OCI-M1 (cell line): ENCODE measurements around the gene VILL.
"Not testable (repeated sequence)": the region's sequence is repeated elsewhere in the genome, so short reads cannot be mapped to it uniquely, and the experiment has no call there.

Source experiments
- DNase-seq: peaks from one replicate; lab custom pipeline; 2025; lab: John Stamatoyannopoulos, UW

Gene VILL

GRCh38 chr3:37963635-37964034 is 27.0 kb upstream of the VILL start:
- DNase-seq: no peak

DNA sequence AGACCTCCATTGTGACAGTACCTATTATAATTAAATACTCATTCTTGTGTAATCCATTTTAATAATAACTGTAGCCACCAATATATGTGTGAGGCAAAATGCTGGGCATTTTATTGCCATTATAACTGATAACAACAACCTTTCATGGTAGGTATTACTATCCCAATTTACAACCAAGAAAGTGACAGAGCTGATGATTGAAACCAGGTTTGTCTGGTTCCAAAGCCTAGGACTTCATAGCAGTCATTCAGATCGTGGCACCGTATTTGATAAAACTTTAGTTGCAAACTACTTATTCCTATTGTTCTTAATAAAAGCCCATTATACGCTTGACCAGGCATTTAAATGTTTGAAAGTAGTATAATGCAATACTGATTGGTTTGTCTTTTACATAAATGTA is 26.4 kb upstream of the VILL start:
- DNase-seq: no peak

DNA sequence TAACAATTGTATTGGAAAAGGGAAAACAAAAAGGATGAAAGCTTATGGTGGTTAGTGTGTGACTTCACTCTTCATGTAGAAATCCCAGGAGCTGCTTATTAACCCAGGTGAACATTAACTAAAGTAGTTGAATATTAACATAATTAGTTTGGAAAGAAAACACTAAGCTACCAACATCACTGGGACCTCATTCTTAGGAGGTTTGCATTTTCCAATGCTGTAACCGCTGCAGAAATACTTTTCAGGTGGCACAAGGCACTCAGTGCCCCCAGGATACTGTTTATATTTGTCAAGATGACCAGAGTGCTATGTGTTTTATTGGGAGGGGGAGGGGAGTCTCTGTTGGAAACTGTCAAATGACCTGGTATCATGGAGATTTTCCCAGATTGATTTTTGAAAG is 25.9 kb upstream of the VILL start:
- no peak for DNase-seq

DNA sequence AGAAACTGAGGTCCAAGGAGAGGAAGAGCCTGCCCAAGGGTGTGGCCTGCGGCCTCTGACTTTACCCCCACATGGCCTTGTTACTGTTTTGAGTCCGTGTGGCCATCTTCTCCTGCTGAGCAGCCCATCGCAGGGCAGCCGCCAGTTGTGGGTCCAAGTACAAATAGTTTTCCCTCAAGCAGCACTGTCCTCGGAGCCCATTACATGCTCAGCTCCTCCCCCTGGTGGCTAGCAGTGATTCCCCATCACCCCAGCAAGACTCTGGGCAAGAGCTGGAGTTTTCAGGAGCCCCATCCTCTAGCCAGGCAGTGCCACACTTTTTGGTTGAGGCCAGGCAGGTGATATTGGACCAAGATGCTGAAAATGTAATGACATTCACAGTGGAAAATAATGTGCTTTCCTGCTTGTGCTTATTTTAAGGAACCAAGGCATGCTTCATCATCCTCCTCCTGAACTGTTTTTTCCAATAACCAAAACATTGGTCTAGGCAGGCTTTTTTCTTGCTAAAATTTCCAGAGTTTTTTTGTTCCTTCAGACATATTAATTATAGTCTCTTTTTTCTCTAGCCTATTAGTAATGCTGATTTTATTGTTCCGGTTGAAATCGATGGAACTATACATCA is 23.2 kb upstream of the VILL start:
- DNase-seq: peak; percentile 55

GRCh38 chr3:37968199-37968598 is 22.4 kb upstream of the VILL start:
- no peak for DNase-seq

DNA sequence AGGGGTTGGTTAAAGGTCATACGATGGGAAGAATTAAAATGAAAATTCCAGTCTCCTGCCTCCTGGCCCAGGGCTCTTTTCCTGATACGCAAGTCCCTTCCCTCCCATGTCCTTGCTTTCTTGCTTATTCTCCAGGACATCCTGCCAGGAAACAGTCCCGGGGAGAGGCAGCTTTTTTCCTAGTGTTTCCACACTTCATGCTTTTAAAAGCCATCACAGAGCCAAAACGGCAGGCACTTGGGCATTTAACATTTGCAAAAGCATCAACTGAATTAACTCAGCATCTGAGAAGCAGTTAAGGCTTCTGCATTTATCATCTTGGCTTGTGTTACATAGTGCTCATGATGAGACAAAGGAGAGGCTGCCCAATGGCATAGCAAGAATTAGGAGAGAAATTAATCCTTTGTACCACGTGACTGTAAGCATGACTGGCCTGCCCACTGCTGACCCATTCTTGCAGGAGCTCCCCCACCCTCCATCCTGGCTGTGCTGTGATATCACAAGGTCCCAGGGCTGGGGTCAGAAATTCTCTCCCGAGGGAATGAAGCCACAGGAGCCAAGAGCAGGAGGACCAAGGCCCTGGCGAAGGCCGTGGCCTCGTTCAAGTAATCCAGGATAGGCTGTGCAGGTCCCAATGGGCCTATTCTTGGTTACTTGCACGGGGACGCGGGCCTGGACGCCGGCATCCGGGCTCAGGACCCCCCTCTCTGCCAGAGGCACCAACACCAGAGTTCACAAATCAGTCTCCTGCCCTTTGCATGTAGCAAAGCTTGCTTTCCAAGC is 21.6 kb upstream of the VILL start:
- DNase-seq: no peak

GRCh38 chr3:37969596-37970100 is 20.9 kb upstream of the VILL start:
- no peak for DNase-seq

DNA sequence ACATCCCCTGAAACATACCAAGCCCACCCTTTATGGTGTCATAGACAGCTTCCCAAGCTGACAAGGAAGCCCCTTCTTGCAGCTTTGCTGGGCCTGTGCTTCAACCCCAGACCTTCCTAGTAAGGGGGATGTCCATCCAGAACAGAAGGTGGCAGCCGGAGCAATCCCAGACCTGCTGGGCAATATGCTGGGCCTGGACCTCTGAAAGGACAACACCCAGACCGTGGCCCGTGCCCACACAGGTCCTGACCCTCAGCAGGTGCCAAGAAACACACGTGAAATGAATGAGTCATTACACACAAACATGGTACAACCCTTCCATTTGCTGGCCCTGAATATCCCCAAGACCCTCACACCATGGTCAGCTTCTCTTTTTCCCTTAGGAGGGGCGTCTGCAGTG is 19.8 kb upstream of the VILL start:
- no peak for DNase-seq

- no peak for DNase-seq
These were observed 19.1 kb upstream of the VILL start for GRCh38 chr3:37971467-37971866.

DNA sequence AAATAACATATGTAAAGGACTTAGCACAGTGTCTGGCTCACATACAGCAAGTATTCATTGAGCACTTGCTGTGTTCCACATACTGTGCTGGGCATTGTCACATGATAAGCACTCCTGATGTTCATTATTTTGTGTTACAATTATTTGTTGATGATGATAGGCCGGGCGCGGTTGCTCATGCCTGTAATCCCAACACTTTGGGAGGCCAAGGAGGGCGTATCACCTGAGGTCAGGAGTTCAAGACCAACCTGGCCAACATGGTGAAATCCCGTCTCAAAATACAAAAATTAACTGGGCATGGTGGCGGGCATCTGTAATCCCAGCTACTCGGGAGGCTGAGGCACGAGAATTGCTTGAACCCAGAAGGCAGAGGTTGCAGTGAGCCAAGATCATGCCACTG is 18.5 kb upstream of the VILL start:
- not testable (repeated sequence) for DNase-seq

- DNase-seq: no peak
These were observed 17.1 kb upstream of the VILL start for GRCh38 chr3:37973246-37974054.

GRCh38 chr3:37974121-37975083 is 16.2 kb upstream of the VILL start:
- DNase-seq: peak; percentile 79

DNA sequence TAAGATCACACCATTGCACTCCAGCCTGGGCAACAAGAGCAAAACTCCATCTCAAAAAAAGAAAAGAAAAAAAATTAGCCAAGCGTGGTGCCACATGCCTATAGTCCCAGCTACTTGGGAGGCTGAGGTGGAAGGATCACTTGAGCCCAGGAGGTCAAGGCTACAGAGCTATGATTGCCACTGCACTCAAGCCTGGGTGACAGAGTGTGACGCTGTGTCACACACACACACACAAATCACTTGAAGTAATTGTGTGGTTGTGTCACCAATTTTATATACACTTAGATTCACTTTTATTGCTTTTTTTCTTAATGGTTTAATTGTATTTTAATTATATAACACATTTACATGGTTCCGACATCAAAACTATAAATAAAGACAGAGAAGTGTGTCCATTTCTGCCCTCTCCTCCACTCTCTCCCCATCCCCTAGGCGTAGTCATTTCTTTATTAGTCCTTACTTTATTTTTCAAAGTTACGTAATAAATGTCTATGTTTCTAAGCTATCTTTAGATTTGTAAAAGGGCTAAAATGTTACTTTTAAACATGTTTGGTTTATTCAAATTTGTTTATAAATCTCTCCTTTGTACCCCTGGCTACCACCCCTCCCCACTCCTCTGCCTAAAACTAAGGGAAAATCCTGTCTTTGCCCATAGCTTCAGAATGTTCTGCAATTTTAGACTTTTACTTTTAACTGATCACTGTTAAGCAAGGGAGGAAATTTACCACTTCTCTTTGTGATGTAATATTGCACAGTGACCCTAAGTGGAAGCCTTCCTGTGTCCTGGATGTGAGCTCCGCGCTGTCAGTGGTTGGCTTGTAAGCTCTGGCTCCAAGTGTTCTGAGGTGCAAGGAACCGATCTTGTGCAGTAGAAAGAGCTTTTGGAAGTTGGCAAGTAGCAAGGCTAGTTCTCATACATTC is 10.8 kb upstream of the VILL start:
- DNase-seq: no peak

- DNase-seq: no peak
These were observed 9.9 kb upstream of the VILL start for GRCh38 chr3:37980462-37981347.

GRCh38 chr3:37981348-37981664 is 9.3 kb upstream of the VILL start:
- no peak for DNase-seq

DNA sequence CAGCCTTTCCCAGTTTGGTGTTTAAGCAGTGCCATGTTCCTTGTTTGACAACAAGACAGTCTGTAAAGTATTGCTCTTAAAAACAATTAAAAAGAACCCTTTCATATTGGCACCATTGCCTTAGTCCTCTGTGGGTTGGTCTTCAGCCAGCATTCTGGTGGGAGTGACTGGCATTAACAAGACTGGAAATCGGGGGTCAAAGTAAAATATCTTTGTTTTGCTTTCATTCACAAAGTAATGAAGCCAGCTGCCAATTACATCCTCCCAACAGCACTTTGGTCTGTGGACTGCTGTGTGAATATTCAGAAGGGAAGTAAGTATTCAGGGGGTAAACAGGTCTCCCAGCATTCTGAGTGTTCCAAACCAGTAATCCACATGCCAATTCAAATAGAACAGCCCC is 8.3 kb upstream of the VILL start:
- no peak for DNase-seq

- DNase-seq: no peak
These were observed 6.5 kb upstream of the VILL start for GRCh38 chr3:37984051-37984450.

GRCh38 chr3:37984596-37984995 is 6.0 kb upstream of the VILL start:
- no peak for DNase-seq

GRCh38 chr3:37985637-37986320 is 4.8 kb upstream of the VILL start:
- no peak for DNase-seq
